Chondrocyte (in vitro differentiated cells): ENCODE results near the gene TSEN54. TPM values are rescaled to one million over a fixed set of nuclear protein-coding genes. Genes with fewer than 3 reads are reported as not detected.

Experiments used
- DNase-seq: peaks from one replicate; pipeline ENCODE4 v3.0.0; 2021; ENCODE audit warnings: mixed read lengths, low spot score
- H3K27ac Mint-ChIP-seq: one replicate; pipeline ENCODE4 v1.8.0; 2021; ENCODE audit warnings: mild to moderate bottlenecking, moderate library complexity, mixed read lengths; ENCODE audit not compliant: unreplicated experiment
- H3K27me3 Mint-ChIP-seq: 2 replicates; pipeline ENCODE4 v1.8.0; 2021; ENCODE audit warnings: low read depth, mixed read lengths
- H3K36me3 Mint-ChIP-seq: 2 replicates; pipeline ENCODE4 v1.8.0; 2021; ENCODE audit warnings: low read depth, mixed read lengths
- H3K4me1 Mint-ChIP-seq: 2 replicates; pipeline ENCODE4 v1.8.0; 2021; ENCODE audit warnings: low read depth, mild to moderate bottlenecking, mixed read lengths
- H3K4me3 Mint-ChIP-seq: one replicate; pipeline ENCODE4 v1.8.0; 2021; ENCODE audit warnings: mild to moderate bottlenecking, moderate library complexity, mixed read lengths; ENCODE audit not compliant: unreplicated experiment
- H3K9me3 Mint-ChIP-seq: 2 replicates; pipeline ENCODE4 v1.8.0; 2021; ENCODE audit warnings: low read depth, mixed read lengths
- CTCF ChIP-seq: fragments of 200-600 bp; sonication (generic); IDR thresholded peaks from 2 replicates; pipeline ENCODE4 v1.5.0; 2021; ENCODE audit warnings: antibody characterized with exemption, mild to moderate bottlenecking, moderate library complexity
- total RNA-seq: library from RNA; stranded (reverse); gene quantifications from 3 replicates; pipeline ENCODE4 v1.2.1, GENCODE V29; 2021

TSEN54 gene
- total RNA-seq, 1 donor from 2014 or later = 12.2 TPM

DNA sequence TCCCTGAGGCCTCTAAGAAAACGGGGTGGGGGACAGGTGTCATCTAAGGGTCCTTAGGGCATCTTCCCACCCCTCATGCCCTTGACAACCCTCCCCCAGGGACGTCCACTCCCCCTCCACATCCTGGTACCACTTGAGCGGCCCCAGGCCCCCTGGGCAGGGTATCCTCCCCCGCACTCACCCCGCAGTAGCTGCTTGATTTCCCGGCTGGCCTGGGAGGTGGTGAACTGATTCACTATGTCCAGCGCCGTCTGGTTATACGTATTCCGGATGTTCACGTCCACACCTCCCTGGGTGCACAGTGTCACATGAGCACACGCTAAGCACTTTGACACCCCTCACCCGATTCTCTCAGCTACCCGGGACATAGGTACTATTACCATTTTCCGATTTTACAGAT lies 10.7 kb upstream of the TSEN54 start:
- no peak for DNase-seq
- TF ChIP-seq CTCF = no peak
- no peaks in the 10 kb centered on the region for H3K27me3 Mint-ChIP-seq
- H3K36me3 Mint-ChIP-seq = peaks cover 7% of the 10 kb centered on the region
- no peaks in the 10 kb centered on the region for H3K9me3 Mint-ChIP-seq
- no peak overlapping the region for H3K4me3 Mint-ChIP-seq
- no peak overlapping the region for H3K27ac Mint-ChIP-seq
- peaks cover 15% of the 10 kb centered on the region for H3K4me1 Mint-ChIP-seq

DNA sequence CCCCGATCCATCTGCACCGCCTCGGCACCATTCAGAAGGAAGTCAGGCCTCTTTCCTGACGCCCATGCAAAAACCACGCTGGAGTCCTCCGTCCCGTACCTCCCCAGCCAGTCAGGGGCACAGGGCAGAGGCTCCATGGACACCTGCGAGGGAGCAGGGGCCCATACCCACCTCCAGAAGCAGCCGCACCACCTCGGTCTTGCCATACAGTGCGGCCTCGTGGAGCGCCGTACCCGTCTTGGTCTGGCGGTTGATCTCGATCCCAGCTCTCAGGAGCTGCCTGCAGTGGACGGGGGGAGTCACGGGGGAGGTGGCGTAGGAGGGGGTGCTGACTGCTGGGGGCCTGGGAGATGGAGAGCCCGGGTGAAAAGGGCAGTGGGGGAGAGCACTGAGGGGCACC lies 10.2 kb upstream of the TSEN54 start:
- Mint-ChIP-seq H3K27ac (no peak overlapping the region), H3K9me3 (no peaks in the 10 kb centered on the region), H3K36me3 (peaks cover 7% of the 10 kb centered on the region), H3K4me1 (peaks cover 16% of the 10 kb centered on the region), H3K4me3 (no peak overlapping the region), H3K27me3 (no peaks in the 10 kb centered on the region)
- DNase-seq = no peak
- no peak for TF ChIP-seq CTCF

- TF ChIP-seq CTCF = no peak
- H3K36me3 Mint-ChIP-seq = peaks cover 7% of the 10 kb centered on the region
- DNase-seq = no peak
- H3K4me3 Mint-ChIP-seq = no peak overlapping the region
- H3K4me1 Mint-ChIP-seq = peaks cover 23% of the 10 kb centered on the region
- H3K27me3 Mint-ChIP-seq = no peaks in the 10 kb centered on the region
- no peak overlapping the region for H3K27ac Mint-ChIP-seq
- no peaks in the 10 kb centered on the region for H3K9me3 Mint-ChIP-seq
These were observed 9.4 kb upstream of the TSEN54 start for GRCh38 chr17:75506888-75507287.

DNA sequence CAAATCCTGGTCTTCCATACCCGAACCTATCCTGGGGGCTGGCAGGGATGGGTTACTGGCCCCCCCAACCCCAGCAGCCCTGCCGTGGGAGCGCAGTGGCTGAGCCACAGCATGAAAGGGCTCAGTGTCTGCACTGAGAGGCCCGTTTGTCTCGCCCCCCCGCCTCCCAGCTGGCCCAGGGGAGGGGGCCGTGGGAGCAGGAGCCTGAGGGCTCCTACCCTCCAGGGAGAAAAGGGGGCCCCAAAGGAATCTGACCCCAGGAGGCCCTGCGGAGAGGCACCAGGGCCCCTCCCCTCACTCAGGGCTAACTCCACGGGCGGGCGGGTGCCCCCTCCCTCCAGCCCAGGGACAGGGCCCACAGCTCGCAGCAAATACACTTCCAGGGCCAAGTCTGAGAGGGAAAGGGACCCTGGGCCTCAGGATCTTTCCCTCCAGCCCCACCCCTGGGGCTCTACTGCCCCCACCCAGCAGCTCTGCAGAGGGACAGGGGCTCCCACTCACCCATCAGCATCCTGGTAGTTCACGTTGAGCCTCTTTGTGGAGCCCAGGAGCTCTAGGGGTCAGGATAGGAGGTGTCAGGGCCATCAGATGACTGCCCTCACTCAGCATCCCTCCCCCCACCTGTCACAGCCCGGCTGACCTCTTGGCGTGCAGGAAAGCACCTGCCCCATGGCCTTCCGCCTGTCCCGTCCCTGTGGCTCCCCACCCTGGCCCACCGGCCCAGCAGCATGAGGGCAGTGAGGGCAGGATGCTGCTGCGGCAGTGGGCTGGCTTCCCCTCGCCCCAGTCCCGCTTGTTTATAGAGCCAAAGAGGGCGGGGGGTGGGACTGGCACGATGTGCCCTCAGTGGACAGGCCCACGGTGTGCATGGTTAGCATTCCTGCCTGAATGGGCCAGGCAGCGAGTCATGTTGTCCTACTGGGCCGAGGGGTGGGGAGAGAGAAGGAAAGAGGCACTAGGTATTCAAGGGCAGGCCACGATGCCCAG lies 8.3 kb upstream of the TSEN54 start:
- Mint-ChIP-seq H3K27ac (no peak overlapping the region), H3K9me3 (no peaks in the 10 kb centered on the region), H3K4me1 (peaks cover 34% of the 10 kb centered on the region), H3K4me3 (no peak overlapping the region), H3K27me3 (no peaks in the 10 kb centered on the region), H3K36me3 (peaks cover 7% of the 10 kb centered on the region)
- DNase-seq = no peak
- no peak for TF ChIP-seq CTCF

DNA sequence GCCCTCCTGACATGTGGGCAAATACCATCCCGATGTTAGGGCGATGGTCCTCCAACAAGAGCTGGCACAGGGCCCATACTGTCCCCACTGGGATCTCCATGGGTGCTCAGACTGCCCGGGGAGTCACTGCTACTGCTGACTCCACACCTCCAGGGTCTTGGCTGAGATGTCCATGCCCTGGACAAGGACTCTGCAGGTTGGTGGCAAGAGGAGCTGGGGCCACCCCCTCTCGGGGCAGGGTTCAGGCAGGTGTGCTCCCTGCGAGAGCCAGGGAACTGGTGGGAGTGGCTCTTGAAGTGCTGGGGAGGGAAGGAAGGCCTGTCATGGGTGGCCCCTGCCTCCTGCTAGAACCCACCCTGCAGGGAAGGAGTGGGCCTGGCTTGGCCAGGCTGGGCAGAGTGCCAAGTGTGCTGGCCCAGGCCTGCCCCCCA lies 7.4 kb upstream of the TSEN54 start:
- H3K36me3 Mint-ChIP-seq = peaks cover 7% of the 10 kb centered on the region
- no peak overlapping the region for H3K4me3 Mint-ChIP-seq
- H3K9me3 Mint-ChIP-seq = no peaks in the 10 kb centered on the region
- H3K27ac Mint-ChIP-seq = no peak overlapping the region
- no peak for TF ChIP-seq CTCF
- H3K27me3 Mint-ChIP-seq = no peaks in the 10 kb centered on the region
- peaks cover 43% of the 10 kb centered on the region for H3K4me1 Mint-ChIP-seq
- no peak for DNase-seq
